HL-60/S4 treated with retinoic acid at 250 ng/mL for 4 days and 3 days (cell line): ENCODE measurements around the gene TFRC.
"Not testable (repeated sequence)": the region's sequence is repeated elsewhere in the genome, so short reads cannot be mapped to it uniquely, and the experiment has no call there.

Experiments
- in situ Hi-C: fragments of 300-500 bp; cut with MboI; formaldehyde crosslinking; loops from 2 replicates; pipeline ENCODE4 v1.7.0; 2022; ENCODE audit warnings: low sequenced_read_pairs

TFRC gene

DNA sequence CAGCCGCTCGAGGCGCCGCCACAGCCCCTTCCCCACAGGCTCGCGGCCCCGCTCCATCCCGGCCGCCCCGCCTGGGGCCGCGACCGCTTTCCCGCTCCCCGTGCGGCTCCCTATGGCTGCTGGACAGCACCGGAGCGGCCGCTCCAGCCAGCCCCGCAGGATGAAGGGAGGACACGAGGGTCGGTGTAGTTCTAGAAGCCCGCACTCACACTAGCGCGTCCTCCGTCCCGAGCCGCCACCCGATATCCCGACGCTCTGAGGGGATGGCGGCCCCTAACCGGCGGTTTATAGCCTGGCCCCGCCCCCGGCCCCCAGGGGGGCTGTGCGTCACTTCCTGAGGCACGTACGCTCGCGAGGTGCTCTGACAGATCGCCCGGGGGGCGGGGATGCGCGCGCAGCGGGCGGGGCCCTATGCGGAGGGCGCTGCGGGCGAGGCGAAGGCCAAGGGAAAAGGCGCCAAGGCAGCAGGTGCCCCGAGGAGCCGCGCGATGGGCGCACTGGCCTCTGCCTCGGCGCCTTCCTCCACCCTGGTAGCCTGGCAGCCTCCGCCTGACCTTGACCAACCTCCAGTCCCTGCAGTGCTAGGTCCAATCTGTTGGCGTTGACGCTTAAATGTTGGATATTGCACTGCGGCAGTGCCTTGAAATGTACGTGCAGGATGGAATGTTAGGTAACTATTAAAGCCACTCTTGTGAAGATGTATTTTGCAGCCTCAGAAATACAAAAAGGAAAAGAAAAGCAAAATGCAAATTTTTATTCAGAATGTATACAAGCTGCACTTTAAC is at the start of gene TFRC:
TFRC (minus strand) TSS at position 257 of the 785 bp plus-strand sequence. CDS start 4,991 bp downstream, outside the sequence.
- in situ Hi-C loops = no loop called here

DNA sequence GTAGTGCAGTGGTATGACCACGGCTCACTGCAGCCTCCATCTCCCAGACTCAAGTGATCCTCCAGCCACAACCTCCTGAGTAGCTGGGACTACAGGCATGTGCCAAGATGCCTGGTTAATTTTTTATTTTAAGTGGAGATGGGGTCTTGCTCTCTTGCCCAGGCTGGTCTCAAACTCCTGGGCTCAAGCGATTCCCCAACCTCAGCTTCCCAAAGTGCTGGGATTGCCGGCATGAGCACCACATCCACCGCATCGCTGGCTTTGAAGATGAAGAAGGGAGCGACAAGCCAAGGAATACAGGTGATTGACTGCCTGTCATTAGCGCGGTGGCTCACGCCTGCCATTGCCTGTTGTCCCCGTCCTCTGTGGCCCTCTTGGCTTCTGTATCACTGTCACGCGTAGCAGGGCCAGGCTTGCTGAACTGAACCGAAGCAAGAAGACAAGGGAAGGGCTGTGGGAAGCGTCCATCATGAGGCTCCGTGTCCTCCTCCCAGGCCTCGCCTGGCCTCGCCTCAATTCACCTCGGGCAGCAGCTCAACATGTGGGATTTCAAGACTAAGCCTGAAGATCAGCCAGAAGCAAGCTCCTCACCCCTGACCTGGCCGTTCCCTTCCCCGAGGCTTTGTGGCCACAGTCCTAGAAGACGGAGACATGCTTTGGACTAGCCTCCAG is 46.4 kb upstream of the TFRC start:
- in situ Hi-C loops = no loop called here

DNA sequence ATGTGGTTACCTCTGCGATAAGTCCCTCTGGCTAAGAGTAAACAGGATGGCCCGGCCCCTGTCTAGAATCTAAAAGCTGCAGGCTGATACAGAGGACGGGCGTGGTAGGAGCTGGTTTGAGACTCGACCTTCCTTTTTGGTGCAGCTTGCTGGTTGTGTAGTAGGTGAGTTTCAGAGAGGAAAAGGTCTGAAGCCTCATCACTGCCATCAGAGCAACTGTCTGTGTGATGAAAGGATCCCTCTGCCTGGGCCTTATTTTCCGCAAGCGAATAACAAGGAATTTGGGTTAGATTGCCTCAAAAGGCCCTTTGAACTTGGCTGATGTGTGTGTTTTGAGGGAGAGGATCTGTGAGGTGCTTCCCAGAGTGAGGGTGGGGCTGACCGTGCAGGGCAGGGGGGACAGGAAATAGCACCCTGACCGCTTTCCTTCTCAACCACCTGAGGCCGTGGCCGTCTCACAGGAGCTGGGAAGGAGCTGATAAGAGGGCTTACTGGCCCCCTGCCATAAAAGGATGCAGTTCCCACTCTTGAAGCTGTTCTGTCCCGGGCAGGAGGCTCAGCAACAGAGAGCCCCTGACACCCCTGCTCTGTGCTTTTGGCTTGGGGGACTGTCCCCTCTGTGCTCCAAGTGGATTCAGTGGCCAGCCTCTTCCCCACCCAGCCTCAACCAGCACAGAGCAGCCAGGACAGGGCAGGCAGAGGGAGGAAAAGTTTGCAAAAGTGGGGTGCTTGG is 45.6 kb upstream of the TFRC start:
- in situ Hi-C loops = no loop called here

DNA sequence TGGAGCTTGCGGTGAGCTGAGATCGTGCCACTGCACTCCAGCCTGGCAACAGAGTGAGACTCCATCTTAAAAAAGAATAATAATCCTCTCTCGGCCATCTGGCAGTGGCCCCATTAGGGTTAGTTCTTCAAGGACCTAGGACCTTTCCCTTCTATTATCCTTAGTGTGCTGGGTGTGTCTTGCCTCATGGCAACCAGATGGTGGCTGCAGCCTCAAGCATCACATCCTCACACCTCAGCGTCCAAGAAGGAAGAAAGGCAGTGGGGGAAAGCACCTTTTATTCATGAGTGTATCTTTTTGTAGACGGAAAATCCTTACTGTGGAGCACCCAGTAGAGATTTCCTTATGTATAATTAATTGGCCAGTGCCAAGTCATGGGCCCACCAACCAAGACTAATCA is 42.7 kb upstream of the TFRC start:
- in situ Hi-C loops = no loop called here

DNA sequence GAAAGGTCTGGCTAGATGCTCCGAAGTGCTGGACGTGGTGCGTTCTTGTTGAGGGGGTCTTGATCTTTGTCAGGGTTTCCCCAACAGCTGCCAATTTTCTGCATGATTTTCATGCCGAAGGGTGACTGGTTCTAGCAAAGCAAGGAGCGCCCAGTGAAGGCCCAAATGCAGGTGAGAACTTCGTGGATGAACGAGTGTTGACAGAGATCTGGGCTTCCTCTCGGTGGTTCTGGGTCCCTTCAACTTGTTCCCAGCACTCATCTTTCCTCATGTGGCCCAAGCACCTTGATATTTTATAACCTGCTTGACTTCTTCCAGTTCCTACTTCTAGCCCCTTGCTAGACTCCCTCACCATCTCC is 40.8 kb upstream of the TFRC start:
- in situ Hi-C loops = no loop called here

DNA sequence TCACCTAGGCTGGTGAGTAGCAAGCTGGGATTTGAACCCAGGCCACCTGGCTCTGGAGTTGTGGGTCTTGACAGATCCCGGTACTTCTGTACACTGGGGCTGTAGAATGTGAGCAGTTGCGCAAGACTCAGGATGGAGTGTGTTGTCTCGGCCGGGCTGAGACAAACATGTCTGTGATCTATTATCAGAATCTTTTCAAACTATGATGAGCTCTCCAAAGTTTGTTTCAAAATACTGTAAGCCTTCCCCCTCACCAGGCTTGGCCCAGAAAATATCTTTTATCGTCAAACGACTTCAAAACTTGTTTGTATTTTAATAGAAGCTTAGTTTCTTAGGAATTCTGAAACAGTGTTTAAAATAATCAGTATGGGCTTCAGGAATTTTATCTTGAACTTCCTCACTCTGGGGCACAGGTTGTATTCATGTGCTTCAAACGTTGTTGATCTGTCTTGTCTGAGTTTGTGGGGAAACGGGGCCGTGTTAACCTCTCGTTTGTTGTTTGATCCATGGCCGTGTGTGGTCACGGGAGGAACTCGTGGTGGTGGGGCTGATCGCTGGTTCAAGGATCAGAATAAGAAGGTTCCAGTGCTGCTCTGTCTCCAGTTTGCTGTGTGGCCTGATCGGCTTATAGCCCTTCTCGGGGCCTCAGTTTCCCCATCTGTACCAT is 40.3 kb upstream of the TFRC start:
- in situ Hi-C loops = no loop called here

DNA sequence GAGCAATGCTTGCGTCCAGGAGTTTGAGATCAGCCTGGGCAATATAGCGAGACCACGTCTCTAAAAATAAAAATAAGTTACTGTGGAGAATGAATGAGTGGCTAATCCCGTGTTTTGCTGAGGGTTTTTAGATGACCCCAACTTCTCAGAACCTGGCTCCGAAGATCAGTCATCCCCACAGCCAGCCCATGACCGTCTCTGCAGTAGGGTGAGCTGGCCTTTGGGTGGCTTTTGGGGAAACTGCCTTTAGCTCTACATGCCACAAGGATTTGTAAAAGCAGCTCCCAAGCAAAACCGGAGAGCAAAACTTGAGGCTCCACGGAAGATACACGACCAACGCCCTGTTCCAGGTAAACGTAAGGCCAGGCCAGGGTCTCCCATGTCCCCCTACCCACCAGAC is 39.2 kb upstream of the TFRC start:
- in situ Hi-C loops = no loop called here

DNA sequence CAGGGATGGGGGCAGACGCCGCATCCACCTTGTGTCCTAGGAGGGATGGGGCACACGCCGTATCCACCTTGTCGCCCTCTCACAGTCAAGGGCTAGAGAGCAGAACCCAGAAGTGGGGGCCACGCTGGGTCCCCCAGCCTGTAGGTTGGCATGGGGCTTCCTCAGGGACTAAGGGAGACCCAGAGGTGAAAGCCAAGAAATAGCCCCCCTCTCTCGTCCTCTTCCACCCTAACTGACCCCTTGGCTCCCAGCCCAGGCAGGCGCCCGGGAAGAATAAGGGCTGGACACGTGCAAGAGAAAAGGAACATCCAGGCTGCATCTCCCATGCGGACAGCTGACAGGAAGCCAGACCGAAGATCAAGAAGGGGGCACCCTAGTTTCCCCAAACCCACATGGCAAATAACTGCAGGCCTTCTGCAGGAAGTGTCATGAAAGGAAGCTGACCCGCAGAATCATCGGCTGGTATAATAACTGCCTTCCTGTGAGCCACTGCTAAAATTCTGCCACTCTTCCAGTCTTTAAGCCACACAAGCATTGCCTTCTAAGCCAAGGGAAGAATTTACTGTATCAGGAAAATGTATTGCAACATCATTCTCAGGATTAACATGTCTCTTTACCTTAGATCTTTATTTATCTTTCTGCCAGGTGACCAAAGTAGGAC is 38.5 kb upstream of the TFRC start:
- in situ Hi-C loops = no loop called here

DNA sequence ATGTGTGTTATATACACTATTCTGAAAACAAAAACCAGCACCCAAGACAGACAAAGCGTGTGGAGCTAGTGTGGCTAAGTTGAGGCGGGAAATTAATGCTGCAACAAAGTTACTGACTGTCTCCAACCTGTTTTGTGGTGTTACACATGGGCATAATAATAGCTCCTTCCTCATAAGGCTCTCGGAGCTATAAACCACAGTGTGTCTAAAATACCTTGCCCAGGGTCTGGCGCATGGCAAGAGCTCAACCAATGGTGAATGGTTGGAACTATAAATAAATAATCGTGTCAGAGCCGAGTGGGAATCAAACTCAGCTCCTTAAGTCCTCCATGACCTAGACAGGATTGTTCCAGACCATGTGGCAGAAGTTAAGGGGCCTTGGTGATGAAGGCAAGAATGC is 35.9 kb upstream of the TFRC start:
- in situ Hi-C loops = no loop called here

DNA sequence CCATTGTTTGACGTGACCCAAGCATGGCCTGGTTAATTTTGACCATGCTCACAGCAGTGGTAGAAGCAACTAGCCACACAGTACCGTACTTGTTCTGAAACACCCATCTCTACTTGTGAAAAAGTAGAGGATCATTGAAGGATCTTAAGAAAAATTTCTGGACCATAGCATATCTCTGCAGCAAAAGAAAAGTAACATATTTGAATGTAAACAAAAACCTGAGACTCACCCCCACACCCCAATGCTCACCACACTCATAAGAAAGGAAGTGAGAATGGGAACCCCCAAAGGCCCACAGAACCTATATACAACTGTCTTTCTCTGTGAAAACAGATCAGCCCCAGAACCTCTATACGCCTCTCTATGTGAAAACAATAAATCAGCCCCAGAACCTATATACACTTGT is 33.8 kb upstream of the TFRC start:
- in situ Hi-C loops = no loop called here

DNA sequence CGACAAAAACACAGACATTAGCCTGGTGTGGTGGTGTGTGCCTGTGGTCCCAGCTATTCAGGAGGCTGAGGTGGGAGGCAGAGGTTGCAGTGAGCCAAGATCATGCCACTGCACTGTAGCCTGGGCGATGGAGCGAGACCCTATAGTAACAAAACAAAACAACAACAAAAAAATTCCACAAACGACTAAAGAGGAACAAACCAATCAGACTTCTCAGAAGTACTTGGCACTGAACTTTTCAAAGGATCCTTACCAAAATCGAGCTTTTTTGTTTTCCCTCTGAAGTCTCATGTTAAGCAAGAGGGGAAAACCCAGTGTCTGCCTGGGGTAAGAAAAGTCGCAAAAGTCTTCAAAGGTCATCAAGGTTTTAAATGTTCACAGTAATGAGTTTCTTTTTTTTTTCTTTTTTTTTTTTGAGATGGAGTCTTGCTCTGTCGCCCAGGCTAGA is 30.1 kb upstream of the TFRC start:
- in situ Hi-C loops = no loop called here

DNA sequence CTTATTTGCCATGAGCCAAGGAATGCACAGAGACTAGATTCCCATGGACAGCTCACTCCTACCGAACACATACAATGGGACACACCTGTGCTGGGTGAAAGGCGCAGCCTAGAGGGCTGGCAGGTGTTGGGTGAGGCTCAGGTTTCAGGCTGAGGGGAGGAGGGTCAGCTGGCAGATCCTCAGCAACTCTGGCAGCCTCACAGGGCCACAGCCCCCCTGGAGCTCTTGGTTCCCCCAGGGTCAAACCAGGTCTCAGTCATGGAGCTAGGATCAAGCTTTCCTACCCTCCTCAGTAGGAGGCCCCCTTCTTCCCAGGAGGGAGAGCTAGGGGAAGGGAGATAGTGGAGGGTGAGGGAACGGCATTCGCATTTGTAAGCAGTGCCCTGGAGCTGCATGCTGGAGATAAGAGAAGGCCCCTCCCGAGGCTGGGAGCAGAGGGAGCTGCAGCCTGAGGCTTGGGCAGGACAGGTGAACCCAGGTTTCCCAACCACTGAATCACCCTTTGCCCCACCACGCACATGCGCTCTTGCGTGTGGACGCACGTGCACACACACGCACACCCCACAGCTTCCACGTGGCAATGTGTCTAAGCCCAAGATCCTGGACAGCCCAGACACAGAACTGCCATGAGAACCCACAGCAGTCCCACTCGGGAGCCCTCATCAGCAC is 26.3 kb upstream of the TFRC start:
- in situ Hi-C loops = no loop called here

DNA sequence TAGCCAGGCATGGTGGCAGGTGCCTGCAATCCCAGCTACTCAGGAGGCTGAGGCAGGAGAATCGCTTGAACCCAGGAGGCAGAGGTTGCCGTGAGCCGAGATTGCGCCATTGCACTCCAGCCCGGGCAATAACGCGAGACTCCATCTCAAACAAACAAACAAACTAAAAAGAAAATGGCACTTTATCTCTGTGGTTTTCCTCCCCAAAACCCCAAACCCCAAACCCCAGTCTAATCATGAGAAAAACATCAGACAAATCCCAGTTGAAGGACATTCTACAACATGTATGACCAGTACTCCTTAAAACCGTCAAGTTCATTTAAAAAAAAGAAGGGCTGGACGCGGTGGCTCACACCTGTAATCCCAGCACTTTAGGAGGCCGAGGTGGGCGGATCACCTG is 22.8 kb upstream of the TFRC start:
- in situ Hi-C loops = not testable (repeated sequence)

DNA sequence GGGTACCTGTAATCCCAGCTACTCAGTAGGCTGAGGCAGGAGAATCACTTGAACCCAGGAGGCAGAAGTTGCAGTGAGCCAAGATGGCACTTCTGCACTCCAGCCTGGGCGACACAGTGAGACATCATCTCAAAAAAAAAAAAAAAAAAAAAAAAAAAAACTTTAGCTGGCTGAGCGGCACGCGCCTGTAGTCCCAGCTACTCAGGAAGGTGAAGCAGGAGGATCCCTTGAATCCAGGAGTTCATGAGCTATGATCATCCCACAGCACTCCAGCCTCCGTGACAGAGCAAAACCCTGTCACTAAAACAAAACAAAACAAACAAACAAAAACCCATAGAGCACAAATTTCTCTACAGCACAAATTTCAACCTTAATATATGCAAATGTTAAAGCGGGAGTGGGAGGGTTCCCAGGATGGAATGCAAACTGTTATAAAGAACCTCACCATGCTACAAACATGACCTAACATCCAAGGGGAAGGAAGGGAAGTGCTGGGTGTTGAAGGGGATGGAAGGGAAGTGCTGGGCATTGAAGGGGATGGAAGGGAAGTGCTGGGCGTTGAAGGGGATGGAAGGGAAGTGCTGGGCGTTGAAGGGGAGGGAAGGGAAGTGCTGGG is 16.6 kb upstream of the TFRC start:
- in situ Hi-C loops = not testable (repeated sequence)

DNA sequence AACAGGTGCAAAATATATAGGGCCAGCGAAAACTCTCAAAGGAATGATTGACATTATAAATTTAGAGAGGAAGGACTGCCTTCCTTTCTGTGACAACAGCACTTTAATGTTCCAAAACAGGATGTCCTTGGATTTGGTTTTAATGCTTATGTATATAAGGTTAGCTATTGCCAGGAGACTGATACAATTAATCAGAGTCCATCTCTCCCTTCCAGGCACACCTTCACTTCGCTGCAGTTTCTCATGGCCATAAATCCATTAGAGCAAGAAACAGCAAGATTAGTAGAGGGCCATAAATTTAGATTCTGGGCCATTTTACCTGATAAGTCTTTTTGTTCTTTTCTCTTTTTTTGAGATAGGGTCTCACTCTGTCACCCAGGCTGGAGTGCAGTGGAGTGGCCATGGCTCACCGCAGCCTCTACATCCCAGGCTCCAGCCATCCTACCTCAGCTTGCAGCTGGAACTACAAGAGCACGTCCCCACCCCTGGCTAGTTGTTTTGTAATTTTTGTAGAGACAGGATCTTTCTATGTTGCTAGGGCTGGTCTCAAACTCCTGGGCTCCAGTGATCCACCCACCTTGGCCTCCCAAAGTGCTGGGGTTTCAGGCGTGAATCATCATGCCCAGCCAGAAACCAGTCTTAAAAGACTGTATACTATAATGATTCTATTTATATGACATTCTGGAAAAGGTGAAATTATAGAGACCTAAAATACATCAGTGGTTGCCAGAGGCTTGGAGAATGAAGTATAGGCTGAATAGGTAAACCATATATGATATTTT is 15.7 kb upstream of the TFRC start:
- in situ Hi-C loops = no loop called here

DNA sequence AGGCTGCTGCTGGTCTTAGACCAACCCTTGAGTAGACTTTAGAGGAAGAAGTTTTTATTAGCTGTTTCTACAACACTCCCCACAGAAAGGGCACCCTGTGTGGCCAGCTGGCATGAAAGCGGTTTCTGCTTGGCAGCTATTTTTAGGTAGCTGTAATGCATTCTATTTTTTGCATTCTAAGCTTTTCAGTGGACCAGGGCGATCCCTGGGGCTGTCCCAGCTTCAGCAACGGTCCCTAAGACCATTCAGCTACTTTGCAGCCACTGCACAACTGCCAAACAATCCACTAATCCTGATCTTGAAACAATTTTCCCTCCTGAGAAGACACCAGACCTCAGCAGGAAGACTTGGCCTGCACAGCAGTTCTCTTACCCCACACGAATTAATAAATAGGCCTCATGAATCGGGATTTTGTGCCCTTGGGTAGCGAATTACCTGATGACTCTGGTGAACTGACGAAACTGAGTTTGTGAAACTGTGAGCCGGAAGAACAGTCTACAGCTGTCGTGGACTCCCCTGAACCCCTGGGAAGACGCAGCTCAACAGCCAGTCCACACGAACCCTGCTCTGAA is 14.6 kb upstream of the TFRC start:
- in situ Hi-C loops = no loop called here

DNA sequence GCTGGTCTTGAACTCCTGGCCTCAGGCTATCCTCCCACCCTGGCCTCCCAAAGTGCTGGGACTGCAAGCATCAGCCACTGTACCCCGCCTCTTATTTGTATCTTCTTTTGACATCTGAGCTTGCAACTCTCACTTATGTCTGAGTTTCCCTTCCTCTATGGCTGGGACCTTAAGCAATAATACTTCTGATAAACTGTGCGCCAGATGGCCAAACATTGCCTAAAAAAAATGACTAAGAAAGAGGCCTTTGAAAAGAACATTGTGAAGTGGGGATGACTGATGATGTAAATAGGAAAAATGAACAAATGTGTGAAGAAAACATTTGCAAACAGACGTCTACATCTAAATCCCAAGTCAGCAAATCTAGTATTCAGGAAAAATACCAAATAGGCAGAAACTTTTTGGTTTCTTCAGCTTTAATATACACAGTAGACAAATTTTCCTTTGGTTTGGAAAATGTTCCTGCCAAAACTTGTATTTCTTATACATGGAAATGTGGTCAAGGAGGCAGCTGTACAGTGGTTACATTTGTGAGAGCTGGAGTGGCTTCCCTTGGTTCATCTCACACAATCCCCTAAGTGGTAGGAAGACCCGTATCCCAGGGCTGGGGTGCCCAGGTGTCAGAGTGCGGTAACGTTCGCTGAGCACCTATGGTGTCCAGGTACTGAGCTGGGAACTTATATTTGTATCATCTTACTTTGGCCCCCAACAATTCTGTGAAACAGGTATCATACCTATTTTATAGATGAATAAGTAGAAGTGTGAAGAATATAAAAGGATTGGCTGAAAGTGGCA is 11.6 kb upstream of the TFRC start:
- in situ Hi-C loops = no loop called here

DNA sequence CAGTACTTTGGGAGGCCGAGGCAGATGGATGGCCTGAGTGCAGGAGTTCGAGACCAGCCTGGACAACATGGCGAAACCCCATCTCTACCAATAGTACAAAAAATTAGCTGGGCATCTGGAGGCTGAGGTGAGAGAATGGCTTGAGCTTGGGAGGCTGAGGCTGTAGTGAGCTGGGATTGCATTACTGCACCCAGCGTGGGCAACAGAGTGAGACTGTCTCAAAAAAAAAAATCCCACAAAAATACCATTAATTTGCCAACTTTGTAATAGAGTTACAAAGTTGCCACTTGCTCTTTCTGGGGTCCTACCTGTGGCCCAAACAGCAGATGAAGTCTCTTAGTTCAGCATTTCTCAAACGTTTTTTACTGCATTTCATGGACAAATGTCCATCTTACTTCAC is 6.0 kb upstream of the TFRC start:
- in situ Hi-C loops = no loop called here
